ENCODE results near the gene FAM241B.

DNA sequence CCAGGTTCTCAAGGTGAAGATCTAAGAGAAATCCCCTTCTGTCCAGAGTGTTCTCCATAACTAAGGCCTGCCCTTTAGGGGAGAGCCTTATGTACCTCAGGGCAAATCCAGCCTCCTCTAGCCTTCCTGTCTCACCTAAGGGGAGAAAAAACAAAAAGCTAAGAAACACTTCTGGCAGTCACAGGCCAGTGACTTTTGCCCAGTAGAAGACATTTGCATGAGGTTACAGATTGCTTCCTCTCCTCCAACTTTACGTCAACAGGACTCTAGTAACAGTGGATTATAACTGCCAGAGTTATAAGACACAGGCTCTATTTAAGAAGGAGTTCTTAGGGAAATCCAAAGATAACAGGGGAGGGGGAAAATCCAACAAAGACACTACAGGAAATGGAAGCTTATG, 15.9 kb upstream of the FAM241B start:
- TF ChIP-seq, protein P1, sequence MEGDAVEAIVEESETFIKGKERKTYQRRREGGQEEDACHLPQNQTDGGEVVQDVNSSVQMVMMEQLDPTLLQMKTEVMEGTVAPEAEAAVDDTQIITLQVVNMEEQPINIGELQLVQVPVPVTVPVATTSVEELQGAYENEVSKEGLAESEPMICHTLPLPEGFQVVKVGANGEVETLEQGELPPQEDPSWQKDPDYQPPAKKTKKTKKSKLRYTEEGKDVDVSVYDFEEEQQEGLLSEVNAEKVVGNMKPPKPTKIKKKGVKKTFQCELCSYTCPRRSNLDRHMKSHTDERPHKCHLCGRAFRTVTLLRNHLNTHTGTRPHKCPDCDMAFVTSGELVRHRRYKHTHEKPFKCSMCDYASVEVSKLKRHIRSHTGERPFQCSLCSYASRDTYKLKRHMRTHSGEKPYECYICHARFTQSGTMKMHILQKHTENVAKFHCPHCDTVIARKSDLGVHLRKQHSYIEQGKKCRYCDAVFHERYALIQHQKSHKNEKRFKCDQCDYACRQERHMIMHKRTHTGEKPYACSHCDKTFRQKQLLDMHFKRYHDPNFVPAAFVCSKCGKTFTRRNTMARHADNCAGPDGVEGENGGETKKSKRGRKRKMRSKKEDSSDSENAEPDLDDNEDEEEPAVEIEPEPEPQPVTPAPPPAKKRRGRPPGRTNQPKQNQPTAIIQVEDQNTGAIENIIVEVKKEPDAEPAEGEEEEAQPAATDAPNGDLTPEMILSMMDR (IDR thresholded peaks at IDR 0.05): no peak
- TF ChIP-seq EZH2 (IDR thresholded peaks at IDR 0.05; ENCODE audit: borderline replicate concordance, insufficient read depth, low read depth, low read length, poor library complexity, severe bottlenecking): no peak
